HG03064 (cell line): Measurements from ENCODE around the gene MRPS25.
"Not testable (repeated sequence)": the region's sequence is repeated elsewhere in the genome, so short reads cannot be mapped to it uniquely, and the experiment has no call there.

Source experiments
- ATAC-seq: cut with Tn5 transposase; IDR thresholded peaks from one replicate; pipeline ENCODE4 v1.9.1; 2021; ENCODE audit warnings: low read depth; ENCODE audit not compliant: unreplicated experiment

The MRPS25 gene

DNA sequence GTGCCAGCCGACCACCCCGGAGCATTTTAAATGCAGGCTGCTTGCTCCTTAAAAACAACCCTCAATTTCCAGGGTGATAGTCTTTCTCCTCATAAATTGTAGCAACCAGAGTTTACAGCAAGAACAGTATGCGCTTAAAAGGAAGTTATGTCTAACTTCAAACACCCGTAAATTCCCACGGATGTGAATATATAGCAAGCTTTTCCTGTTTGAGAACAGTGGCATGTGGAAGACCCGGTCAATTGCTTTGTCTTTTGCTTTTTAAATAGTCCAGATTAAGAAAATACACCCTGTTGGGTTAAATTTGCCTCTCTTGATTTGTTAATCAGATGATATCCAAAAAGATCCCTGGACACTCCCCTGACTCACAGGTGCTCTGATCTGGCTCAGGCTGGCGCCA is 20.8 kb downstream of the MRPS25 start:
- ATAC-seq, result no peak

- no peak for ATAC-seq
Observed at GRCh38 chr3:15043408-15044171, 21.5 kb downstream of the MRPS25 start.

- ATAC-seq, result no peak
Observed at GRCh38 chr3:15042936-15043335, 22.2 kb downstream of the MRPS25 start.

DNA sequence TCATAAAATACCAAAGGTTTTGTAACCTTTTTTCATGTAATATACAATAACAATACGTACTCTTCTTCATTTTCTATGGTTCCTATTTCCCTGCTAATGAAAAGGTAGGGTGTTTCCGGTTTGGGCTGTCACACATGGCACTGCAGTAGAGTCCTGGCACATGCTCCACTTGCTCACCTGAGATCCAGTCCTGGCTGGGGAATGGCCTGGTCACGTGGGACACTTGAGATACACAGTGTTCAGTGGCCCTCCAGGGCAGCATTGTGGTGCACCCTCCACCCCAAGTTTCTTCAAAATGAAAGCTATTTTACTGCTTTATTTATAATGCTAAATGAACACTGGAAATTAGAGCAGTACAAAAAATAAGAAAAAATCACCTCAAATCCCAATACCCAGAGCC is 23.2 kb downstream of the MRPS25 start:
- no peak for ATAC-seq

DNA sequence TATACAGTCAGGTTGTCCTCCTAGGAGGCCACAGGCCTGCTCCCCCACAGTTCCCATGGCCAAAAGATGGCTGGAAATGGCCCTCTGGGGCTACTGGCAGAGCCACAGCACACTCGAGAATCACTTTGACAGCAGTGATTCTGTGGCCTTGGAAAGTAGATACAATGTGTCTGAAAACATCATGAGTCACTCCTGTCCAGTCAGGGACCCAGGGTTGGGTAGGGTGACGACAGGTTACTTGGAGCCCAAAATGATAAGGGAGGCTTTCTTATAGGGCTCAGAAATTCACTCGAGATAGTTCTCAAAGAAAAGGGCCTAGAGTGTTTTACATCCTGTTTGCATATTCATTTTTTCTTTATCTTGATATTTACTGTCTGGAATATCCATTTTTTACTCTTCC is 24.3 kb downstream of the MRPS25 start:
- no peak for ATAC-seq

- no peak for ATAC-seq
Observed at GRCh38 chr3:15038306-15038705, 26.8 kb downstream of the MRPS25 start.

DNA sequence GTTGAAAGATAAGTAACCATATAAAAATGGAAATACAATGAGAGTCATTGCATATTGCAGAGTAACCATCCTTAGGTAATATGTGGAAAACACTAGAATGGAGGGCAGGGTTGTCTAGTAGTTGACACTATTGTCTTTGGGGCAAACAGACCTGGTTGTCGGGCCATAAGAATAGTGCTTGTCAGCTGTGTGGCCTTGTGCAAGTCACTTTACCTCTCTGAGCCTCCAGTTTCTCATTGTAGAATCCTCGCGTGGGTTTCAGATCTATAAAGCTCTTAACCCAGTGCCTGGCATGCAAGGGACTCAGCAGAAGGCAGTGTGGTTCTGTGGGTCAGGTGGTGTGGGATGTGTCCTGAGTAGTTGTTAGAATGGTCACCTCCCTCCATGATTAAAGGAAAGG is 32.0 kb downstream of the MRPS25 start:
- no peak for ATAC-seq

- no peak for ATAC-seq
Observed at GRCh38 chr3:15032650-15033049, 32.5 kb downstream of the MRPS25 start.

DNA sequence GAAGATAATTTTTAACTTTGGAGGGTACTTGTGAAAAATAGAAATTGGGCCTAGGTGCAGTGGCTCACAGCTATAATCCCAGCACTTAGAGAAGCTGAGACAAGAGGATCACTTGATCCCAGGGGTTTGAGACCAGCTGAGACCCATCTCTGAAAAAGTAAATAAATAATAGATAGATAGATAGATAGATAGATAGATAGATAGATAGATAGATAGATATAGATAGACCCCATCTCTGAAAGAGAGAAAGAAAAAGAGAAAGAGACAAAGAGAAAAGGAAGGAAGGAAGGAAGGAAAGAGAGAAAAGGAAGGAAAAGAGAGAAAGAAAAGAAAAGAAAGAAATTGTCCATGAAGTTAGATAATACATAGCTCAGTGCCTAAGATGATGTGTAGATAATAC is 35.5 kb downstream of the MRPS25 start:
- ATAC-seq, result no peak

- no peak for ATAC-seq
Observed at GRCh38 chr3:15023719-15024118, 41.4 kb downstream of the MRPS25 start.

GRCh38 chr3:15023249-15023648 is 41.9 kb downstream of the MRPS25 start:
- no peak for ATAC-seq

DNA sequence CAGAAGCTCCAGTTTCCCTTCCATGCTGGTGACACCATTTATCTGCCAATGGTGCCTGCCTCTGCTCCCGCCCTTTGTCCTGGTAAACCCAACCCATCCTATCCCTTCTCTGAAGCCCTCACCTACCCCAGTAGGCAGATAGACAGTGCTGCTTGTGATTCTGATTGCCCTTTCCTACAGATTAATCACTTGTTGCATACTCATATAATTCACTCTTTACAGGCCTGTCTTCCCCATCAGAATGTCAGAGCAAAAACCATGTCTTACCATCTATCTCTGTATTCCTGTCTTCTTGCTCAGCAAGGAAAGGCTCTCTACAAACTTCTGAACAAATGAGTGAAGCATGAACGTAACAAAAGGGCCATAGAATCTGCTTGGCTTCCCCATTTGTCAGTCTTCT is 47.9 kb downstream of the MRPS25 start:
- no peak for ATAC-seq

GRCh38 chr3:15015456-15015855 is 49.7 kb downstream of the MRPS25 start:
- ATAC-seq, result no peak

- no peak for ATAC-seq
Observed at GRCh38 chr3:15014606-15015328, 50.3 kb downstream of the MRPS25 start.

DNA sequence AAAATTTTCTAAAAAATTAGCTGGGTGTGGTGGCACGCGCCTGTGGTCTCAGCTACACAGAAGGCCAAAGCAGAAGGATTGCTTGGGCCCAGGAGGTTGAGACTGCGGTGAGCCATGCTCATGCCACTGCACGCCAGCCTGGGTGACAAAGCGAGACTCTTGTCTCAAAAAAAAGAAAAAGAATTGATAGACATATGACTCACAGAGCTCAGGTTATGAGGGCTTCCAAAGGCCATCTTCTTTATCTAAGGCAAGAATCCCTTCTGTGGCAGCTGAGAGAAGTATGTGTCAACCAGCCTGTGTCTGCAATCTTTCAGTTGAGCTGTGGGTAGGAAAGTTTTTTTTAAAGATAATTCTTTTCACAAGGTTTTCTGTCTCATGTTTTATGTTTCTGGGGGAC is 53.9 kb downstream of the MRPS25 start:
- no peak for ATAC-seq

- no peak for ATAC-seq
Observed at GRCh38 chr3:15010664-15011063, 54.5 kb downstream of the MRPS25 start.

GRCh38 chr3:15009167-15009566 is 55.9 kb downstream of the MRPS25 start:
- ATAC-seq, result no peak

GRCh38 chr3:15007681-15008141 is 57.4 kb downstream of the MRPS25 start:
- ATAC-seq, result no peak

GRCh38 chr3:14999182-14999581 is 65.9 kb downstream of the MRPS25 start:
- not testable (repeated sequence) for ATAC-seq
